GM12891 (cell line): ENCODE data around the gene ASPRV1.

Source experiments
- DNase-seq: peaks from one replicate; pipeline ENCODE4 v3.0.0; 2011; ENCODE audit warnings: low spot score; ENCODE audit not compliant: insufficient read length
- FAIRE-seq: peaks from 2 replicates; lab custom pipeline; 2011; peaks lifted over from hg19 to GRCh38; lab: Jason Lieb, UNC
- PAX5 ChIP-seq: IDR thresholded peaks from 2 replicates; pipeline ENCODE4 v1.6.1; 2011; ENCODE audit warnings: low read length, moderate library complexity, mild to moderate bottlenecking; ENCODE audit not compliant: insufficient read depth, severe bottlenecking
- POLR2A ChIP-seq: IDR thresholded peaks from 2 replicates; pipeline ENCODE4 v1.6.1; 2011; ENCODE audit warnings: low read depth, low read length, control low read depth
- POLR2AphosphoS5 ChIP-seq: IDR thresholded peaks from 2 replicates; pipeline ENCODE4 v1.6.1; 2011; ENCODE audit warnings: low read depth, low read length, control low read depth
- POU2F2 ChIP-seq: IDR thresholded peaks from 2 replicates; pipeline ENCODE4 v1.6.1; 2011; ENCODE audit warnings: low read depth, mild to moderate bottlenecking, control low read depth, low read length, moderate library complexity
- SPI1 ChIP-seq: IDR thresholded peaks from 2 replicates; pipeline ENCODE4 v1.6.1; 2011; ENCODE audit warnings: low read depth, low read length, control low read depth
- TAF1 ChIP-seq: IDR thresholded peaks from 2 replicates; pipeline ENCODE4 v1.6.1; 2011; ENCODE audit warnings: low read depth, low read length, control low read depth

ASPRV1 gene

GRCh38 chr2:69943843-69944525 lies 17.4 kb downstream of the ASPRV1 start:
- TF ChIP-seq POLR2A (no peak), TAF1 (no peak), PAX5 (no peak), POLR2AphosphoS5 (no peak), SPI1 (no peak), POU2F2 (no peak)
- FAIRE-seq (no peak), DNase-seq (no peak)

- DNase-seq (no peak), FAIRE-seq (no peak)
- TF ChIP-seq POLR2A = no peak
- TF ChIP-seq SPI1 = no peak
- TF ChIP-seq PAX5 = no peak
- no peak for TF ChIP-seq TAF1
- TF ChIP-seq POU2F2 = no peak
- TF ChIP-seq POLR2AphosphoS5 = no peak
These were observed 18.2 kb downstream of the ASPRV1 start for GRCh38 chr2:69943000-69943842.

GRCh38 chr2:69940691-69941090 lies 20.7 kb downstream of the ASPRV1 start:
- TF ChIP-seq PAX5 (no peak), POU2F2 (no peak), POLR2AphosphoS5 (no peak), SPI1 (no peak), TAF1 (no peak), POLR2A (no peak)
- DNase-seq (no peak), FAIRE-seq (no peak)

- DNase-seq = no peak
- no peak for FAIRE-seq
- TF ChIP-seq POU2F2 (no peak), POLR2A (no peak), TAF1 (no peak), SPI1 (no peak), PAX5 (no peak), POLR2AphosphoS5 (no peak)
These were observed 21.7 kb downstream of the ASPRV1 start for GRCh38 chr2:69939722-69940121.

GRCh38 chr2:69937968-69938367 lies 23.5 kb downstream of the ASPRV1 start:
- DNase-seq (no peak), FAIRE-seq (no peak)

GRCh38 chr2:69936906-69937305 lies 24.5 kb downstream of the ASPRV1 start:
- FAIRE-seq (no peak), DNase-seq (no peak)
- TF ChIP-seq POLR2AphosphoS5 = no peak
- no peak for TF ChIP-seq PAX5
- no peak for TF ChIP-seq SPI1

More at GRCh38 chr2:69937968-69938367, 23.5 kb downstream of the ASPRV1 start:
- no peak for TF ChIP-seq POLR2AphosphoS5
- no peak for TF ChIP-seq SPI1
- no peak for TF ChIP-seq TAF1
- TF ChIP-seq POU2F2 = no peak
- TF ChIP-seq POLR2A = no peak
- no peak for TF ChIP-seq PAX5

GRCh38 chr2:69935011-69935410 lies 26.4 kb downstream of the ASPRV1 start:
- no peak for FAIRE-seq
- TF ChIP-seq POLR2AphosphoS5 (no peak), PAX5 (no peak), TAF1 (no peak)
- DNase-seq = no peak

GRCh38 chr2:69934614-69934908 lies 26.9 kb downstream of the ASPRV1 start:
- FAIRE-seq = no peak
- no peak for DNase-seq
- no peak for TF ChIP-seq PAX5
- no peak for TF ChIP-seq POLR2A
- TF ChIP-seq POU2F2 = no peak
- TF ChIP-seq SPI1 = no peak
- no peak for TF ChIP-seq POLR2AphosphoS5
- no peak for TF ChIP-seq TAF1

GRCh38 chr2:69933839-69934613 lies 27.4 kb downstream of the ASPRV1 start:
- TF ChIP-seq PAX5 (no peak), POLR2AphosphoS5 (no peak), SPI1 (no peak), POU2F2 (no peak), POLR2A (no peak)
- no peak for DNase-seq
- no peak for FAIRE-seq
